Activated naive CD8-positive, alpha-beta T cell (primary cell): ENCODE results near the gene UBE2D2.
"Not testable (repeated sequence)": the region's sequence is repeated elsewhere in the genome, so short reads cannot be mapped to it uniquely, and the experiment has no call there.

Experiments used
- H3K27ac Mint-ChIP-seq: one replicate; pipeline ENCODE4 v1.8.0; 2021; ENCODE audit warnings: mixed read lengths
- H3K27me3 Mint-ChIP-seq: one replicate; pipeline ENCODE4 v1.8.0; 2021; ENCODE audit warnings: mixed read lengths
- H3K36me3 Mint-ChIP-seq: one replicate; pipeline ENCODE4 v1.8.0; 2021; ENCODE audit warnings: mixed read lengths
- H3K4me1 Mint-ChIP-seq: one replicate; pipeline ENCODE4 v1.8.0; 2021; ENCODE audit warnings: low read depth, mixed read lengths
- H3K4me3 Mint-ChIP-seq: one replicate; pipeline ENCODE4 v1.8.0; 2021; ENCODE audit warnings: mild to moderate bottlenecking, mixed read lengths
- H3K9me3 Mint-ChIP-seq: one replicate; pipeline ENCODE4 v1.8.0; 2021; ENCODE audit warnings: low read depth, mixed read lengths

UBE2D2 gene

DNA sequence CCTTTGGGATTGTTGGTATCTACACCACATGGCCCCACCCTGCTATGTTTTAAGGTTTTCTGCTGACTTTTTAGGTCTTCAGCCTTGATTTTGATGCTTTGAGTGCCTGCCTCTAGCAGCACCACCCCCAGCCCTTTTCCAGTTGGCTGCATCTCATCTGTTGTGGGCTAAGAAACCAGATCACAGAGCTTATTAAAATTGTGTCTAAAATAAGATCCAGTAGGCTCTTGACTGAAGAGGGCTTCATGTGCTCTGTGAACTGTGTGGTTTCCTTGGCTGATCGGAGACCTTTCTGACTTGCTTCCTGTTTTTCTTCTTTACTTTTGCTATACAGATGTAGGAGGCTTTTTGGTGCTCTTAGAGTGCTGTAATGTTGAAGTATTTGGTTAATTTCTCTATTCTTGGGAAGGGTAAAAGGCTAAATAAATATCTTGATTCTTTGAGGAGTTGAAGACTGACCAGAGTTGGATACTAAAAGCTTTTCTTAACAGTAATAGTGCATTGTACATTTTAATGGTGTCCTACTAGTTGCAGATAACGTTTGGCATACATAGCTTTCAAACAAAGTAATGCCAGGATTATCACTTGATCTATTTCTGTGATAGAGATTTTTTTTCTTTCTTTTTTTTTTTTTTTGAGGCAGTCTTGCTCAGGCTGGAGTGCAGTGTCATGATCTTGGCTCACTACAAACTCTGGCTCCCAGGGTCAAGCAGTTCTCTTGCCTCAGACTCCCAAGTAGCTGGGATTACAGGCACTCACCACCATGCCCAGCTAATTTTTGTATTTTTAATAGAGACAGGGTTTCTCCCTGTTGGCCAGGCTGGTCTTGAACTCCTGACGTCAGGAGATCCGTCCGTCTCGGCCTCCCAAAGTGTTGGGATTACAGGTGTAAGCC lies 4.5 kb downstream of the UBE2D2 start:
- Mint-ChIP-seq H3K9me3 (no peaks in the 10 kb centered on the region), H3K4me3 (peak overlapping the region; percentile 100), H3K27me3 (no peaks in the 10 kb centered on the region), H3K27ac (peak overlapping the region; percentile 91), H3K36me3 (peaks cover 14% of the 10 kb centered on the region), H3K4me1 (peaks cover 70% of the 10 kb centered on the region)

DNA sequence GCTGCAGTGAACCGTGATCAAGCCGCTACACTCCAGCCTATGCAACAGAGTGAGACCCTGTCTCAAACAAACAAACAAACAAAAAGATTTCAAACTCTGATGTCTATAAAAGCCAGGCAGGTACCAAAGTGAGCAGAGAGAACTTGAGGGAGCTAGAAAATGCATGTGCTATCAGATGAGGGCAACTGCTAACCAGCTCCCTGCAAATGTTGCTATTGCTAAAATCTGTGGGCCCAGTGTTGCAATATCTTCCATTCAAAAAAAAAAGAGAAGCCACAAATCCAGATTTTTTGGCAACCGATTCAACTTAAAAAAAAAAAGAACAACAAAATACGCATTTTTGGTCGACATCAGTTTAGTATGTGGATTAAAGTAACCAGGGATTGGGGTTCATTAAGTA lies 5.5 kb downstream of the UBE2D2 start:
- peaks cover 74% of the 10 kb centered on the region for H3K4me1 Mint-ChIP-seq
- H3K4me3 Mint-ChIP-seq = peak overlapping the region; percentile 67
- H3K27me3 Mint-ChIP-seq = no peaks in the 10 kb centered on the region

DNA sequence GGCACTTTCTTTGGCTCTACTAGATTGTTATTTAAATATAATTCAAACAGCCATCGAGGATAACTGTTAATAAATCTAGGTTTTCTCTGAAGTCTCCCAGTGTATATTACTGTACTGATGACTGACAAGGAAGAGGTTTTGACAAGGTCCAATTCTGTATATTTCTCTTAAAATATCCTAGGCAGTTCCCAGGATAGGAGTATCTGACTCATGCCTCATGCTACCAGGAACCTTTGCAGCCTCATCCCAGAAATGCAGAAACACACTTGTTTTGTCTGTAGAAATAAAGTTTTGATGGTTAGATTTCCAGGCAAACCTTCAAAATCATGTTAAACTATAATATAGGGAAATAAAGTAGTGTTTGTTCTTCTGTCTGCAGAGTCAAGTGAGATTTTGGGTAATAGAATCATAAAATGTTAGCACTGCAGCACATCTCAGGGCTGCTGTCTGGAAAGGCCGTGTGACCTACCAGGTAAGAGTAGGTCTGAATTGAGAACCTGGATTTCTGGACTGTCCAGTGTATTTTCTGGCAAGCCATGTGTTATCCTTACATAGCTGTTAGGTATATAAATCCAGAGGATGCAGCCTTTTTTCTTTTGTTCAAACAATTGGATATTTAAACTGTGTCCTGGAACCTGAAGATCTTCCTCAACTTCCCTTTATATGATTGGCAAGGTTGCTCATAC lies 8.3 kb downstream of the UBE2D2 start:
- peak overlapping the region; percentile 71 for H3K4me3 Mint-ChIP-seq
- no peaks in the 10 kb centered on the region for H3K27me3 Mint-ChIP-seq
- peak overlapping the region; percentile 62 for H3K27ac Mint-ChIP-seq
- H3K4me1 Mint-ChIP-seq = peaks cover 79% of the 10 kb centered on the region
- no peaks in the 10 kb centered on the region for H3K9me3 Mint-ChIP-seq
- peaks cover 8% of the 10 kb centered on the region for H3K36me3 Mint-ChIP-seq

More for the DNA sequence above, 5.5 kb downstream of the UBE2D2 start:
- peaks cover 14% of the 10 kb centered on the region for H3K36me3 Mint-ChIP-seq
- peak overlapping the region; percentile 91 for H3K27ac Mint-ChIP-seq
- no peaks in the 10 kb centered on the region for H3K9me3 Mint-ChIP-seq

DNA sequence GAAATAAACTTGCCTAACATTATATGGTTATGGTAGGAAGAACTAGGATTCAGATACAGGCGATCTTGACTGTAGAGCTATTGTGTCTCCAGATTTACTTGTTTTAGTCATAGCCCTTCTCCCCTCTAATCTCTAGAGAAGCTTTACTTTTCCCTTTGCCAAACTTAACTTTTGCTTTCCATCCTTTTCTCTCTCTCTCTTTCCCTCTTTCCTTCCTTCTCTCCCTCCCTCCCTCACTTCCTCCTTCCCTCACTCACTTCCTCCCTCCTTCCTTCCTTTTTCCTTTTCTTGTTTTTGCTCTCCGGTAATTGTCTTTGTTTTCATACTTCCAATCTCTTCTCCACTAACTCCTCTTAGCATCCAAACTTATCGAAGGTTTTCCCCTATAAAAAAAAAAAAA lies 10.4 kb downstream of the UBE2D2 start:
- H3K9me3 Mint-ChIP-seq = no peaks in the 10 kb centered on the region
- H3K27ac Mint-ChIP-seq = peak overlapping the region; percentile 88
- peaks cover 79% of the 10 kb centered on the region for H3K4me1 Mint-ChIP-seq
- no peaks in the 10 kb centered on the region for H3K27me3 Mint-ChIP-seq
- peak overlapping the region; percentile 74 for H3K4me3 Mint-ChIP-seq
- H3K36me3 Mint-ChIP-seq = peaks cover 5% of the 10 kb centered on the region

DNA sequence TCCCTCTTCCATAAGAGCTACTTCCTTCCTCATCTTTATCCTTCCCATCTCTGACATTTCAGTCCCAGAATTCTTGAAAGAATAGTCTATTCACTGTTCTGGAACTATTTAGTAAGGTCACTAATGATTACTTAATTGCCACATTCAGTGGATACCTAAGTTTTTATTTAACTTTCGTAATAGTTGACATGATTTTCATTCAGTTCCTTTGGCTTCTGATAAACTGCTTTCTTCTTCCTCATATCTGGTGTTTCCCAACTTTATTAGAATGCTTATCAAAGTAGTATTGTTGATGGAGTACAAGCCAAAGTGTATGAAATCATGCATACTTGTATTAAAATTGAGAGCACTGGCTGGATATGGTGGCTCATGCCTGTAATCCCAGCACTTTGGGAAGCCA lies 10.8 kb downstream of the UBE2D2 start:
- Mint-ChIP-seq H3K36me3 (peaks cover 2% of the 10 kb centered on the region), H3K4me3 (peak overlapping the region; percentile 74), H3K27me3 (no peaks in the 10 kb centered on the region), H3K4me1 (peaks cover 79% of the 10 kb centered on the region), H3K27ac (peak overlapping the region; percentile 88), H3K9me3 (no peaks in the 10 kb centered on the region)

DNA sequence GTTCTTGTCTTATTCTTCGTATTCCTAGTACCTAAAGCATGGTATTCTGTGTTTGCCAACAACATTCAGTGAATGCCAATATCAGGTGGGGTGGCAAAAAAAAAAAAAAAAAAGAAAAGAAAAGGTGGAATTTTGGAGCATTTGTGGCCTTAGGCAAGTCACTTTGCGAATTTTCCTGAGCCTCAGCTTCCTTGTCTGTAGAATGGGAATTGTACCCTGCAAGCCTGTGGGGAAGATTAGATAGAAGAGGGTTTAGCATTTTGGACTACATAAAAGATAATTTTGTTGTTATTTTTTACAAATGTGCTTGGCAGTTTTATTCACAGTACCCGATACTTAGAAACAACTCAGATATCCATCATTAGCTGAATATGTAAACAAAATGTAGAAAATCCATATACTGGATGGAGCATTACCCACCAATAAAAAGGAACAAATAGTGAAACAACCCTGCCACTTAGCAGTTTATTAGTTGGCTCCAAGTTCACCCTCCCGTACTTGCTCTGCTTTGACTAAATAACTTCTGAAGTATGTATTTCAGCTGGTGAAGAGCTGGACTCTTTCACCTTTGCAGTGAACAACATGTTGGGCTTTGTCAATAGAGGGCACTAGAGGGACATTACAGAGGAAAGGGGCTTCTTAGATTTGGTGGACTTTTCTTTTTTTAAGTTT lies 13.6 kb downstream of the UBE2D2 start:
- H3K9me3 Mint-ChIP-seq = no peaks in the 10 kb centered on the region
- H3K4me3 Mint-ChIP-seq = no peak overlapping the region
- no peaks in the 10 kb centered on the region for H3K36me3 Mint-ChIP-seq
- H3K4me1 Mint-ChIP-seq = peaks cover 78% of the 10 kb centered on the region
- H3K27me3 Mint-ChIP-seq = no peaks in the 10 kb centered on the region
- peak overlapping the region; percentile 67 for H3K27ac Mint-ChIP-seq

DNA sequence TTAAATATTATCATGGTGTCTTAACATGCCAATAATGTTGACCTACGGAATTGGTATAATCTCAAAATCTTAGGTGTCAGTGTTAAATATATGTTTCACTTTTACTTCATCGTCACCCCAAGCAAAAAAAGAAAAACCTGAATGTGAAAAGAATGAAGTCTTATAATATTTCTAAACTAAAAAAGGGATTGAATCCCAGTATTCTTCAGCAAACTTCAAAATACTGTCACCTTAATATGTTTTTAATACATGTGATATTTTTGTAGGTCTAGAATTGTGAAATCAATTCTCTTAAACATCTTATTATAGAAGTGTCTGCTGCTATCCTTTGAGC lies 14.1 kb downstream of the UBE2D2 start:
- Mint-ChIP-seq H3K4me3 (peak overlapping the region; percentile 71), H3K4me1 (peaks cover 76% of the 10 kb centered on the region), H3K27me3 (no peaks in the 10 kb centered on the region), H3K9me3 (no peaks in the 10 kb centered on the region), H3K36me3 (no peaks in the 10 kb centered on the region), H3K27ac (peak overlapping the region; percentile 61)

DNA sequence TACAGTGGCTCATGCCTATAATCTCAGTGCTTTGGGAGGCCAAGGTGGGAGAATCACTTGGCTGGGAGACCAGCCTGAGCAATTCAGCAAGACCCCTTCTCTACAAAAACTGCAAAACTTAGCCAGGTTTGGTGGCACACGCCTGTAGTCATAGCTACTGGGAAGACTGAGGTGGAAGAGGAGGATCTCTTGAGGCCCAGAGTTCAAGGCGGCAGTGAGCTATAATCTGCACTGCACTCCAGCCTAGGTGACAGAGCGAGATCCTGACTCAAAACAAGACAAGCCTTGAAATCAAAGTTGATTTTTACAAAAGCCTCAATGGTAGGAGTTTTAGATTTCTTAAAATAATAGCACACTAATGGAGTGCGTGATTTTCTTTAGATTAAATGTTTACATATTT lies 14.6 kb downstream of the UBE2D2 start:
- Mint-ChIP-seq H3K4me1 (peaks cover 74% of the 10 kb centered on the region), H3K27me3 (no peaks in the 10 kb centered on the region), H3K9me3 (no peaks in the 10 kb centered on the region), H3K4me3 (peak overlapping the region; percentile 71), H3K36me3 (no peaks in the 10 kb centered on the region), H3K27ac (peak overlapping the region; percentile 61)

DNA sequence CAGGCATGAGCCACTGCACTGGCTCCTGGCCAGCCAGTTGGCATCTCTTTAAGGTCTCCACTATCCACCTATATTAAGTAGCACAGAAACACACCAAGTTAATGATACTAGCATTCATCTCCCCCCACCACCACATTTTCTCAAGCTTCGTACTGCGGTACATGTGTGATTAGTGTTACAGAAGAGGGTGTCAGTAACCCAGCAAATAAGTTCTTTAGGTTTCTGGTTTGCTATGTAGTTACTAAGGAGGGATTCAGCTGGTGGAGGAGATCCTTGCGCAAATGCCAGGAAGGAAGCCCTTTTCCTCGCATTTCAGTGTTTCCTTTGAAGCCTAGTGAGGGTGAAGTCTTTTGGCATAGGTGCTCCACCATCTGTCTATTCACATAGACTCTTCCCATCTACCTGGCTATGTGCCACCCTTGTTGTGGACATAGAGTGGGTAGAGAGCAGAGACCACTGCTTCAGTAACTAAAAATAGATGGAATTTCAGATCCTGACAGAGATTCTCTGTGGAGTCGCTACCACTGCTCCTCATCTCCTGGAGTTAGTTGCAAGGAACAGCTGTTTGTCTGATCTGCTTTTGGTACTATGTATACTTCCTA lies 16.7 kb downstream of the UBE2D2 start:
- peak overlapping the region; percentile 65 for H3K4me3 Mint-ChIP-seq
- no peaks in the 10 kb centered on the region for H3K36me3 Mint-ChIP-seq
- no peaks in the 10 kb centered on the region for H3K27me3 Mint-ChIP-seq
- peaks cover 69% of the 10 kb centered on the region for H3K4me1 Mint-ChIP-seq
- H3K27ac Mint-ChIP-seq = peak overlapping the region; percentile 61
- H3K9me3 Mint-ChIP-seq = no peaks in the 10 kb centered on the region

DNA sequence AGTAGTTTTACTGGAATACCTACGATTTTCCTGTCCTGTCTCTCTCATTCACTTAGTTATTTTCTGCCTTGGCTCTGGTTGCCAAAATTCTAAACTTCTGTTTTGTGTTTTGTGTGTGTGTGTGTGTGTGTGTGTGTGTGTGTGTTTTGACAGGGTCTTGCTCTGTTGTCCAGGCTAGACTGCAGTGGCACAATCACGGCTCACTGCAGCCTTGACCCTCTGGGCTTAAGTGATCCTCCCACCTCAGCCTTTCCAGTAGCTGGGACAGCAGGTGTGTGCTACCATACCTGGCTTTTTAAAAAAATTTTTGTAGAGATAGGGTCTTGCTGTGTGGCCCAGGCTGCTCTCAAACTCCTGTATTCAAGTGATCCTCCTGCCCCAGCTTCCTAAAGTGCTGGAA lies 17.2 kb downstream of the UBE2D2 start:
- Mint-ChIP-seq H3K27me3 (no peaks in the 10 kb centered on the region), H3K4me3 (peak overlapping the region; percentile 65), H3K4me1 (peaks cover 70% of the 10 kb centered on the region), H3K9me3 (no peaks in the 10 kb centered on the region), H3K36me3 (no peaks in the 10 kb centered on the region), H3K27ac (peak overlapping the region; percentile 84)

DNA sequence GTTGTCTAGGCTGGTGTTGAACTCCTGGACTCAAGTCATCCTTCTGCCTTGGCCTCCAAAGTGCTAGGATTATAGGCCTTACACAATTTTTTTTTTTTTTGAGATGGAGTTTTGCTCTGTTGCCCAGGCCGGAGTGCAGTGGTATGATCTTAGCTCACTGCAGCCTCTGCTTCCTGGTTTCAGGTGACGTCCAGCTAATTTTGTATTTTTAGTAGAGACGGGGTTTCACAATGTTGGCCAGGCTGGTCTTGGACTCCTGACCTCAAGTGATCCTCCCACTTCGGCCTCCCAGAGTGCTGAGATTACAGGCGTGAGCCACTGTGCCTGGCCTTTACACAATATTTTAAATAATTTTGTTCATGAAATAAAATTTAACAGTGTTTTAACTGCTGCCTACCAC lies 21.0 kb downstream of the UBE2D2 start:
- peaks cover 68% of the 10 kb centered on the region for H3K4me1 Mint-ChIP-seq
- not testable (repeated sequence) for H3K9me3 Mint-ChIP-seq, H3K36me3 Mint-ChIP-seq, H3K27ac Mint-ChIP-seq, H3K4me3 Mint-ChIP-seq, H3K27me3 Mint-ChIP-seq

DNA sequence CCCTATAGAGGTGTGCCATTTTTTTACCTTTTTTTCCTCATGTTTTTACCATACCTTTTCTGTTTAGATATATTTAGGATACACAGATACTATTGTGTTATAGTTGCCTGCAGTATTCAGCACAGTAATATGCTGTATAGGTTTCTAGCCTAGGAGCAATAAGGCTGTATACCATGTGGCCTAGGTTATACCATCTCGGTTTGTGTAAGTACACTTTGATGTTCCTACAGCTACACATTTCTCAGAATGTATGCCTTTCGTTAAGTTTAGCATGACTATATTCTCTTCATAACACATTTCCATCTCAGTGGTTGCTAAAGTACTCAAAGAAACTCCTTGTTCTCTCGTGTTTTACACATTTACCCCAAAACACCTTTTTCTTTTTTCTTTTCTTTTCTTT lies 23.0 kb downstream of the UBE2D2 start:
- Mint-ChIP-seq H3K4me1 (peaks cover 66% of the 10 kb centered on the region), H3K27ac (peak overlapping the region; percentile 54), H3K27me3 (no peaks in the 10 kb centered on the region), H3K36me3 (peaks cover 2% of the 10 kb centered on the region), H3K9me3 (no peaks in the 10 kb centered on the region), H3K4me3 (peak overlapping the region; percentile 46)

DNA sequence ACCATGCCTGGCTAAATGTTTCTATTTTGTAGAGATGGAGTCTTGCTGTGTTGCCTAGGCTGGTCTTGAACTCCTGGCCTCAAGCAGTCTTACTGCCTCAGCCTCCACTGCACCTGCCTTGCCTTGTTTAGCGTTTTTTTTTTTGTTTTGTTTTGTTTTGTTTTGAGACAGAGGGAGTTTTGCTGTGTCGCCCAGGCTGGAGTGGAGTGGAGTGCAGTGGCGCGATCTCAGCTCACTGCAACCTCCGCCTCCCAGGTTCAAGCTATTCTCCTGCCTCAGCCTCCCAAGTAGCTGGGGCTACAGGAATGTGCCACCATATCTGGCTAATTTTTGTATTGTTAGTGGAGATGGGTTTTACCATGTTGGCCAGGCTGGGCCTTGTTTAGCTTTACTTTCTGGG lies 27.0 kb downstream of the UBE2D2 start:
- Mint-ChIP-seq H3K27ac (peak overlapping the region; percentile 61), H3K4me1 (peaks cover 67% of the 10 kb centered on the region)
- H3K27me3 Mint-ChIP-seq = not testable (repeated sequence)

DNA sequence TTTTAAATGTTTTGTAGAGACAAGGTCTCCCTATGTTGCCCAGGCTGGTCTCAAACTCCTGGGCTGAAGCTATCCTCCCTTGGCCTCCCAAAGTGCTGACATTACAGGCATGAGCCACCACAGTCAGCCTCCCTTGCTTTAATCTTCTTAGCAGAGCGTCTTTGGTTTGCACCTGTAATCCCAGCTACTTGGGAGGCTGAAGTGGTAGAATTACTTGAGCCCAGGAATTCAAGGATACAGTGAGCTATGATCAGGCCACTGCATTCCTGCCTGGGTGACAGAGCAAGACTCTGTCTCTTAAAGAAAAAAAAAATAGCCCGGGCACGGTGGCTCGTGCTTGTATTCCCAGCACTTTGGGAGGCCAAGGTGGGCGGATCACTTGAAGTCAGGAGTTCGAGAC lies 27.8 kb downstream of the UBE2D2 start:
- Mint-ChIP-seq H3K9me3 (no peaks in the 10 kb centered on the region), H3K4me3 (no peak overlapping the region), H3K27ac (peak overlapping the region; percentile 75), H3K4me1 (peaks cover 65% of the 10 kb centered on the region), H3K36me3 (peaks cover 2% of the 10 kb centered on the region), H3K27me3 (no peaks in the 10 kb centered on the region)

More for the DNA sequence above, 27.0 kb downstream of the UBE2D2 start:
- H3K9me3 Mint-ChIP-seq, H3K36me3 Mint-ChIP-seq, H3K4me3 Mint-ChIP-seq: not testable (repeated sequence)

DNA sequence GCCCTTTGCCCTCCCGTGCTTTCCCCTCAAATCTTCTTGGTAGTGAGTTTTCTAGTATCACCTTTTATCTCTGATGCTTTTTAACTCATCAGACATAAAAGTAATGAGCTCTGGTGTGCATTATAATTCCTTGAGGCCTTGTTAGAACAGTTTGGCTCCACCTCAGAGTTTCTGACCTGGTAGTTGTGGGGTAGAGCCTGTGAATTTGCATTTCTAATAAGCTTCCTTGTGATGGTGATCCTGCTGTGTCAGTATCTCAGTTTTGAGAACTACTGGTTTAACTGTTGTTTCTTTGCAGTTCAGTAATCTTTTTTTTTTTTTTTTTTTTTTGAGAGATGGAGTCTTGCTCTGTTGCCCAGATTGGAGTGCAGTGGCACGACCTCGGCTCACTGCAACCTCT lies 31.1 kb downstream of the UBE2D2 start:
- no peak overlapping the region for H3K4me3 Mint-ChIP-seq
- peaks cover 3% of the 10 kb centered on the region for H3K36me3 Mint-ChIP-seq
- no peaks in the 10 kb centered on the region for H3K9me3 Mint-ChIP-seq
- peaks cover 56% of the 10 kb centered on the region for H3K4me1 Mint-ChIP-seq
- H3K27me3 Mint-ChIP-seq = no peaks in the 10 kb centered on the region
- H3K27ac Mint-ChIP-seq = peak overlapping the region; percentile 54
